HG03354 (cell line): Measurements from ENCODE around the gene MEGF6.

Experiments used
- ATAC-seq: cut with Tn5 transposase; IDR thresholded peaks from one replicate; pipeline ENCODE4 v1.9.1; 2021; ENCODE audit warnings: mild to moderate bottlenecking; ENCODE audit not compliant: unreplicated experiment, poor library complexity, severe bottlenecking

Gene MEGF6

GRCh38 chr1:3456964-3457909, 154.1 kb downstream of the MEGF6 start:
- ATAC-seq = no peak

DNA sequence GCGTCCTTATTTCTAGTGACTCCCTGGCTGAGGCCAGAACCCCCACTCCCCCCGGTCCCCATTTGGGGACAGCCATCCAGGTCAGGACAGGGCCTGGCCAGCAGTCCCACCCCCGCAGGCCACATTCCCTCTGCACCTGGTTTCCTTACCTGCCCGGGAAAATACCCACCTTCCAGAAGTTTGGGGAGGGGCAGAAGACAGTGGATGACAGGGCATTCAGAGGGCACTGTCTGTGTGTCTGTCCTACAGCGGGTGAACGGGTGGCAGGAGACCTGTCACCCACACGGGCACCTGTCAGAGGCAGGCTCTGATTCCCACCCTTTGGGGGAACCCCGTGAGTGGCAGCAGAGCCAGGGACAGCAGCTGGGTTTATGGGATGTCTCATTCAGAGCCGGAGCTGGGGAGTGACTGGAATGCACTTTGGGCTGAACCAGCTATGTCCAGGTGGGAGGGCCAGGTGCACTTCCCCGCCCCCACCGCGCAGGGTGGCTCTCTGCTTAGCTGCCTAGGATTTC, 154.8 kb downstream of the MEGF6 start:
- ATAC-seq = no peak

DNA sequence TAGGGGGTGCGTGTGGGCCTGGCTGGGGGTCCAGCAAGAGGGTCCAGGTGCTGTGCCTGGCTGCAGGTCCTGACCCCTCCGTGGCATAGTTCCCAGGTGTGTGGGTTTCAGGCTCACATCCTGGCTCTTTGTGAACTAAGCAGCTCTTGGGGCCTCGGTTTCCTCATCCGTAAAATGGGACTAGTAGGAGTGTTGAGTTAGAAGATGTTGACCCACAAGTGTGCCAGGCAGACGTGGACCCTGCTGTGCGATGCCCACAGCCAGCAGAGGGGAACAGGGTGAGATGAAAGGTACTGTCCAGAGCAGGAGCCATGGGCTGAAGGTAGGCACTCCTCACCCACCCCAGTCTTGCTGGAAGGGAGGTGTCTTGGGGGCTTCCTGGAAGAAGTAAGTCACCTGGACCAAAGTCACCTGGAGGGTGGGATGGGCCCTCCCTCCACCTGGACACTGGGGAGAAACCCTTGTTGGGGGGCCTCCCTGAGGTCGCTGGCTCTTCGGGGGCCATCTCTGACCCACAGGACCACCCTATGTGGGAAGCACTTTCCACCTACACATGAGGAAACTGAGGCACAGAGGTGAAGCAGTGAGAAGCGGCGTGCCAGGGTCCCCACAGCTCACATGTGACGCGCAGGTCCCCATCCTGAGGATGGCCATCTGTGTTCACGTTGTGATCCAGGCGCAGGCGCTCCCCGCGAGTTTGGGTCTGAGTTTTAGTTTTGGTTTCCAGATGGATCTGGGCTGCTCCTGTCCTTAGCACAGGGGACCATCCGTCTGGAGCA, 155.4 kb downstream of the MEGF6 start:
- no peak for ATAC-seq

- ATAC-seq = no peak
These were observed 156.3 kb downstream of the MEGF6 start for GRCh38 chr1:3454811-3455618.

- no peak for ATAC-seq
These were observed 157.2 kb downstream of the MEGF6 start, which contains the start of gene ARHGEF16 for GRCh38 chr1:3453891-3454810. TSS of gene ARHGEF16 (plus strand) at chr1:3454665. CDS start at chr1:3463085, 8,420 bp downstream.

DNA sequence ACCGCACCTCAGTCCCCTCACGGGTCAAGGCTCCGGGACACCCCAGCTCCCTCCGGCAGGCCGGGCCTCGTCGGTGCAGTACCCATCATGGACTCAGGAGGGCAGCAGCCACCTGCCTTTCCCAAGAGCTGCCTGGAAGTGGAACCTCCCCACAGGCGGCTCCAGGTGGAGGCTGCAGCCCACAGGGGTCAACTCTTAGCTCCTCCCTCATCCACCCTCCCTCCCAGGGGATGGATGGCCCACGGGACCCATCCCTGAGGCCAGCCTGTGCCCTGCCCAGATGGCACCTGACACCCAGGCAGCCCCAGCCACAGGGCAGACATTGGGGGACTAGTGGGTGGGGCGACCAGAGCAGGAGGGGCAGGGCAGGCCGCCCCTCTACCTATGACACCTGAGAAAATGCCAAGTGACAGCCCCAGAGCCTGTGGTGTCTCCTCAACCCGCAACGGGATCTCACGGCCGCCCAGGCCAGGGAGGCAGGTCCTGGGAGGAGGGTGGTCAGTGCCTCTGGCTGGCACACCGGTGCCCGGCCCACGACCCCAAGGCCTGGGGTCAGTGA, 158.0 kb downstream of the MEGF6 start:
- no peak for ATAC-seq

- no peak for ATAC-seq
These were observed 158.5 kb downstream of the MEGF6 start for GRCh38 chr1:3452866-3453175.

- ATAC-seq = no peak
These were observed 159.1 kb downstream of the MEGF6 start for GRCh38 chr1:3451994-3452865.

DNA sequence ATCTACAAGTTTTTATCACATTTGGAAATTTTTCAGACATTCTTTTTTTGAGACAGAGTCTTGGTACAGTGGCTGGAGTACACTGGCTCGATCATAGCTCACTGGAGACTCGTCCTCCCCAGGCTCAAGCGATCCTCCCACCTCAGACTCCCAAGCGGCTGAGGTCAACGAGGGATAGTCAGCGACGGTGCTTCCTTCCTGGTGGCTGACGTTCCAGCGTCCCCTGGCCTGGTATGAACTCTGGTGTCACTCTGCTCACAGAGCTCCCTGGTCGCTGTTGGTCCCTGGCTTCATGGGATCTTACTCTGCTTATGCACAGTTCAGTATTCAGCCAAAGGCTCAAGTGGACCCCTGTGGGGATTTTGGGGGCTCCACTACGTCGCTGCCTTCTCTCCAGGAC, 160.3 kb downstream of the MEGF6 start:
- ATAC-seq = no peak

- ATAC-seq = no peak
These were observed 161.0 kb downstream of the MEGF6 start for GRCh38 chr1:3450202-3450863.

DNA sequence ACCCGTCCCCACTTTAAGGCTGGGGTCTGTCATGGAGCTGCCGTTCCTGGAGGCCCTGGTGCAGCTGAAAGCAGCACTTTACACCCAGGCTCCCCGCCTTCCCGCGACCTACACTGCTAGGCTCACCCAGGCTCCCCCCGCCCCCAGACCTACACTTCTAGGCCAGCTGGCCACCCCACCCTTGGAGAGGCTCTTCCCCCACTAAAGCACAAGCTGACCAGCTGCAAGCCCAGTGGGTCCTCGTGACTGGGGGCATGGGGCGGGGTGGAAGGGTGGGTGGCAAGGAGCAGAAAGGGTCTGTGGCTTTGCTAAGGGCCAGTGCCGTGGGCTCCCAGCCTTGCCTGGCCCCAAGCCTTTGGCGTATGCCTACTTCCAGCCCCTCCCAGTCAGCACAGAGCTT, 166.6 kb downstream of the MEGF6 start:
- no peak for ATAC-seq

- no peak for ATAC-seq
These were observed 167.0 kb downstream of the MEGF6 start for GRCh38 chr1:3444298-3444697.

- no peak for ATAC-seq
These were observed 167.5 kb downstream of the MEGF6 start for GRCh38 chr1:3443807-3444206.

GRCh38 chr1:3442901-3443300, 168.4 kb downstream of the MEGF6 start:
- no peak for ATAC-seq

- no peak for ATAC-seq
These were observed 169.0 kb downstream of the MEGF6 start for GRCh38 chr1:3442331-3442730.

DNA sequence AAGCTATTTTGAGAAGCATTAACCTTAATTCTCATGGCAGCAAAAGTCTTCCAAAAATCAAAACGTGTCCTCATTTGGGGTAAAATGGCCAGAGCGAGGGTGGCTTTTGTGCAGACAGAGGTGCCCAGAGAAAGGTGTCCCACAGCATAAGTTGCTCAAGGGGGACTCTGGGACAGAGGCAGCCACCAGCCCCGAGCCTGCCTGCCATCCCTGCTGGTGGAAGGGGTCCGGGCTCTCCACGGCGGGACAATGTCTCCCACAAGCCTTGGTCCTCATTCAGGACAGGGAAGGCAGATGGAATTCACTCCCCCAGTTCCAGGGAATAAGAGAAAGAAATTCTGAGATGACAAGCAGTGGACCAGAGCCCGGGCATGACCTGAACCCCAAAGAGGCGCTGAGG, 169.4 kb downstream of the MEGF6 start:
- ATAC-seq = no peak

DNA sequence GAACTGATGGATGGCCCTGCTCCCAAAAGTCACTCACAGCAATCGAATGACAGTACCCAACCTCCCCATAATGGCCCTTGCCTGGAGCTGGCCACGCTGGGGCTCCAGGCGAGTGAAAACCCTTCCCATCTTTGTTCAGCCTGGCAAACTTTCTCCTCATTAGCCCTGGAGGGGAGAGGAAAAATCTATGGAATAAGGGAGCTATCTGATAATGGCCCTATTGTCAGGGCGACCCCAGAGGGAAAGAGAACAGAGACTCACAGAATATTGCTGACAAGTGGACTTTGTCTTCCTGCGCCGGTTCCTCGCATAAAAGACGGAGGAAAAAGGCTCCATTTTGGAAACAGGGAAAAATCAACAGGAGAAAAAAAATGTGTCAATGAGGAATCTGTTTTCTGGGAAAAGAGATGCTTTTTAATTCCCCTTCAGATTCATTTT, 169.9 kb downstream of the MEGF6 start:
- no peak for ATAC-seq
